Fibroblast of villous mesenchyme (primary cell): ENCODE results near the gene DAZL. TPM values are rescaled to one million over a fixed set of nuclear protein-coding genes. Genes with fewer than 3 reads are reported as not detected.
A peak's percentile ranks its signal among the peaks of the same experiment; 100 is the strongest.

ENCODE experiments used
- DNase-seq: peaks from one replicate; pipeline ENCODE4 v3.0.0-alpha.2; 2010; ENCODE audit warnings: low read depth
- H3K4me3 ChIP-seq: 2 replicates; pipeline ENCODE4 v1.5.1; 2011; ENCODE audit warnings: low read depth, mild to moderate bottlenecking, low read length
- CTCF ChIP-seq: IDR thresholded peaks from 2 replicates; pipeline ENCODE4 v1.5.1; 2012; ENCODE audit warnings: low read depth, mild to moderate bottlenecking, low read length; ENCODE audit not compliant: insufficient read depth
- total RNA-seq: library from RNA; depleted of rRNA; stranded (reverse); fragments of >200 nt; gene quantifications from 2 replicates; pipeline ENCODE4 v1.2.3, GENCODE V29; 2012

DAZL gene
- total RNA-seq, 1 donor = not detected

- TF ChIP-seq CTCF = no peak
- DNase-seq = peak; percentile 20
- H3K4me3 ChIP-seq = no peak overlapping the region
These were observed 18.1 kb downstream of the DAZL start for GRCh38 chr3:16587047-16587680.

GRCh38 chr3:16584880-16585279, 20.3 kb downstream of the DAZL start:
- no peak overlapping the region for H3K4me3 ChIP-seq
- no peak for TF ChIP-seq CTCF

GRCh38 chr3:16583551-16583950, 21.7 kb downstream of the DAZL start:
- no peak for TF ChIP-seq CTCF
- H3K4me3 ChIP-seq = no peak overlapping the region
- no peak for DNase-seq

More at GRCh38 chr3:16584880-16585279, 20.3 kb downstream of the DAZL start:
- no peak for DNase-seq

GRCh38 chr3:16570113-16570512, 35.1 kb downstream of the DAZL start:
- no peak for DNase-seq
- no peak overlapping the region for H3K4me3 ChIP-seq
- TF ChIP-seq CTCF = no peak

GRCh38 chr3:16568532-16568931, 36.7 kb downstream of the DAZL start:
- no peak for TF ChIP-seq CTCF
- H3K4me3 ChIP-seq = no peak overlapping the region
- DNase-seq = no peak

- no peak for DNase-seq
- H3K4me3 ChIP-seq = no peak overlapping the region
- TF ChIP-seq CTCF = no peak
These were observed 37.1 kb downstream of the DAZL start for GRCh38 chr3:16568115-16568514.
